GM21360 (cell line): ENCODE data around the gene PRKAR1B.
"Not testable (repeated sequence)": the region's sequence is repeated elsewhere in the genome, so short reads cannot be mapped to it uniquely, and the experiment has no call there.

Experiments
- ATAC-seq: cut with Tn5 transposase; IDR thresholded peaks from one replicate; pipeline ENCODE4 v1.9.1; 2021; ENCODE audit warnings: mild to moderate bottlenecking, moderate library complexity; ENCODE audit not compliant: unreplicated experiment

The PRKAR1B gene

DNA sequence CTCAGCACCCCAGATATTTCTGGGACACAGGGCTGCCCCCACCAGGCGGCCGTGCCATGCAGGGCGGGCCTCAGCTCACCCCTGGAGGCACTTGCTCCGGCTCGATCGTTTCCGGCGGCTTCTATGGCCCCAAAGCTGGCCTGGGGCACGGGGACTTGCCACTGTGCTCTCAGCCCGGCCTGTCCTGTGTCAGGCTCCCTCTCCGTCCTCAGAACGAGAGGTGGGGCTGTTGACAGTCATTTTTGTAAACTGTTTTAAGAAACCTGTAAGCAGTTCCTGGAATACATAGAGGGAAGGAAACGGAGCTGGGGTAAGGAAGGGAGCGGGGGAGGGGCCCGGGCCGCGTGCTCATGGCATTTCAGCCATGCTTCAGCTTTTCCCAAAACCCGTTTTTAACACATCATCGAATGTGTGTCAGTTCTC lies 30.7 kb upstream of the PRKAR1B start:
- no peak for ATAC-seq

DNA sequence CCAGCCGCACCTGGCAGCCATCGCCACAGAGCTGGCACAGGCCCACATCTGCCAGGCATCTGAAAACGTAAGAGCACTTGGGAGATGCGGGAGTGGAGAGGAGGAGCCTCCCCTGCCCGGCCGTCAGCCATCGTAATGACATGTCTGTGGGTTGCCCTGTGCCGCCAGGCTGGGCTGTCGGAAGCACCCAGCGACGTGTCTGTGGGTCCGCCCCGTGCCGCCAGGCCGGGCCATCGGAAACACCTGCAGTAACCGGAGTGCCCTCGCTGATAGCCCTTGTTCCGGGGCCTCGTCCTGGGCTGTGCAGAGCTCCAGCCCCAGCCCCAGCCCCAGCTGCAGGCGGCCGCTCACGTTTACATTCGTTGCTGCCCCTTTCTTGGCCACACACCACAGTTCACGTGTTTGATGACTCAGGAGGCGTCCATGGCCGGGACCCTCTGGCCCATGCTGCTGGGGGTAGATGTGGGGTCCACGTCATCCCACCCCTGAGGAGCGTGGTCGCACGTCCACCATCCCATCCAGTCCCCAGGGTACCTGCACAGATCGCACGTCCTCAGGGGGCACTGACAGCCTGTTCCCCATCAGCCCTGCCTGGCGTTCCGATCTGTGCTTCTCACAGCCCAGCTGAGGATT lies 30.0 kb upstream of the PRKAR1B start:
- no peak for ATAC-seq

DNA sequence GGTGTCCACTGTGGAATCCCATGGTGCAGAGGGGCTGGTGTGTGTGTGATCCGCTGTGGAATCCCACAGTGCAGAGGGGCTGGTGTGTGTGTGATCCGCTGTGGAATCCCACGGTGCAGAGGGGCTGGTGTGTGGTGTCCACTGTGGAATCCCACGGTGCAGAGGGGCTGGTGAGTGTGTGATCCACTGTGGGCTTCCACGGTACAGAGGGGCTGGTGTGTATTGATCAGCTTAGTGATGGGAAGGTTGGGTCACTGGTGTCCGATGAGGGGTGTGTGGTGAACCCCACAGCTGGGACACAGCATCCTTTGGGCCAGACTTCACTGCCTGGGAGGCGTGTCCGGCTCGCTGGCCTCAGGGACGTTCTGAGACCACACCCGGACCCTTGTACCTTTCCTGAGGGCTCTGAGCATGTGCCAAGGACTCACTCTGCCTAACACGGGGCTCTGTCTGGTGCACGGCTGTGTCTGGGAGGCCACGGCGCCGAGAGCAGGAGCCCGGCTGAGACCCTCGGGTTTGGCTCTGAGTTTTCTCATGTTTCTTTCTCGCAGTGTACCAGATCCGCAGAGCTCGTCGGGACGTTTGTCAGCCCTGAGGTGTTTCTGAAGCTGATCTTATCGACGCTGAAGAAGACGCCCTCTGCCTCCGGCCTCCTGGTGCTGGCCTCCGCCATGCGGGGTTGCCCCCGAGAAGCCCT lies 29.3 kb upstream of the PRKAR1B start:
- ATAC-seq: no peak

DNA sequence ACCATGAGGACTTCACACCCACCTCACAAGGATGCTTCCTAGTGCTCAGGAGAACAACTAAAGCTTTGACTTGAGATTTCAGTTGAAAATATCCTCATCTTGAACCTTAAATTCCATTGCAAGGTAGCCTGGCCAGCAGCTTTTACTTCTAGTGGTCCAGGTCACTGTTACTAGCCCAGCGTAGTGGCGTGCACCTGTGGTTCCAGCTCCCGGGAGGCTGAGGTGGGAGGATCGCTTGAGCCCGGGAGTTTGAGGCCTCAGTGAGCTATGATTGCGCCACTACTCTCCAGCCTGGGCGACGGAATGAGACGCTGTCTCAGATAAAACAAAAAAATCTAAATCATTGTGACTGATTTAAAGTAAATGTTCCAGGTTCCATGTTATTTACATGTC lies 28.3 kb upstream of the PRKAR1B start:
- no peak for ATAC-seq

DNA sequence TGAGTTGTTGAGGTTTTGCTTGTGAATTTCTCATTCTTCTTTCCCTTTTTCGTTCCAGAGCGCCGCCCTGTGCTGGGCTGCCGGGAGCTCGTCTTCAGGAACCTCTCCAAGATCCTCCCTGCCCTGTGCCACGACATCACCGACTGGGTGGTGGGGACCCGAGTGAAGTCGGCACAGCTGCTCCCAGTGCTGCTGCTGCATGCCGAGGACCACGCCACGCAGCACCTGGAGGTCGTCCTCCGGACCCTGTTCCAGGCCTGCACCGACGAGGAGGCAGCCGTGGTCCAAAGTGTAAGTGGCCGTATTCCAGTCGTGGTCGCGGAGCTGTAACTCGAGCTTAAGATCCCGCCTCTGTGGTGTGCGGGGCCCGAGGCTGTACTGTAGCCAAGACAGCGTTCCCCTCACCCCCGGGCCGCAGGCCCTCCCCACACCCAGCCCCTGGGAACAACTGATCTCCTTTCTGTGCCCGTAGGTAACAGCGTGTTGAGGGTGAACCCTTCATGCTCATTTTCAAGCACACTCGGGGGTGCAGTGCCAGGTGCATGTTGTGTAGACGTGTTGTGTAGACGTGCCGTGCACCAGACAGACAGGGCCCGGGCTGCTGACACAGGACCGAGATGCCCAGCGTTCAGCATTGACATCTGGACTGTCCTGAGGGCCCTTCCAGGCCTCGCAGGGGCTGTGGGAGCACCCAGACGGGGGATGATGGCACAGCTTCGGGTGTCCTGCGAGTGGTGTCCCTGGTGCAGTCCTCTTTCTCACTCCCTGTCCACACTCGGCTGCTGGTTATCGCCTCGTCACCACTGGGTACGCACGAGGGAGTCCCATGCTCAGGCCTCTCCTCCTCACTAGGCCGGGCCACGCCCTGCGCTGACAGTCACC lies 27.7 kb upstream of the PRKAR1B start:
- ATAC-seq: no peak

DNA sequence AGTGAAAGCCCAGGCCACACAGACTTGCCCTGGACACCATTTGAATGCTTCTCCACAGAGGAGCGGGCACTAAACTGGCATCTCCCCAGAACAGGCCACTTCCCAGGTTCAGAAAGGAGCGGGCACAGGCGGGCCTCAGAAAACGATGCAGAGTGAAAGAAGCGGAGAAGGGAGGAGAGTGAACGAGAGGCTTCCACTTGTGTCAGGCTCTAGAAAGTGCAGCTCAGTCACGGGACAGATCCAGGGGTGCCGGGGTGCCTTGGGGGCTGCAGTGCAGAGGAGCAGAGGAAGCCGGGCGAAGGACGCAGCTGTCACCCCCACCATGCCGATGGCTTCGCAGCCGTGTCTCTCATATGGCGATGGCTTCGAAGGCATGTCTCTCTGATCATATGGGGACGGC lies 26.1 kb upstream of the PRKAR1B start:
- no peak for ATAC-seq

DNA sequence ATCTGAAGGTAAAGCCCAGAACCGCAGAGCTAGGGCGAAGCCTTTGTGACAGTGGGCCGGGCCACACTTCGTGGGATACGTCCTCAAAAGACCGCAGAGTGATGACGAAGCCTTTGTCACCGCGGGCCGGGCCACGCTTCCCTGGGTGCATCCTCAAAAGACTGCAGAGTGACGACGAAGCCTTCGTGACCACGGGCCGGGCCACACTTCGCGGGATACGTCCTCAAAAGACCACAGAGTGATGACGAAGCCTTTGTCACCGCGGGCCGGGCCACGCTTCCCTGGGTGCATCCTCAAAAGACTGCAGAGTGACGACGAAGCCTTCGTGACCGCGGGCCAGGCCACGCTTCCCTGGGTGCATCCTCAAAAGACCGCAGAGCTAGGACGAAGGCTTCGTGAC lies 25.2 kb upstream of the PRKAR1B start:
- not testable (repeated sequence) for ATAC-seq

DNA sequence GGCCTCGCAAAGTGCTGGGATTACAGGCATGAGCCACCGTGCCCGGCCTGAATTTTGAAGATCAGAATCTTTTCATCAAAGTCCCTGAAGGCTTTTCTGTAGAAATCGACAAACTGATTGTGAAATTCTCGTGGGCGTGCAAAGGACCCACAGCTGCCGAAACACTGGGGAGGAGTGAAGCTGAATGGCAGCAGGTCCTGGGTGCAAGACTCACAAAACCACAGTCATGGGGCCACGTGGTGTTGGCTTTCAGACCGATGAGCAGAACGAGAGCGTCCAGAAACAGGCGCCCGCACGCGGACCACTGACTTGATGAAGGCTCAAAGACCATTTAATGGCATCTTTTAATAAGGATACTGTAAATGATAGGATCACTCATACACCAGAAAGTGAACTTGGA lies 24.7 kb upstream of the PRKAR1B start:
- ATAC-seq: no peak

DNA sequence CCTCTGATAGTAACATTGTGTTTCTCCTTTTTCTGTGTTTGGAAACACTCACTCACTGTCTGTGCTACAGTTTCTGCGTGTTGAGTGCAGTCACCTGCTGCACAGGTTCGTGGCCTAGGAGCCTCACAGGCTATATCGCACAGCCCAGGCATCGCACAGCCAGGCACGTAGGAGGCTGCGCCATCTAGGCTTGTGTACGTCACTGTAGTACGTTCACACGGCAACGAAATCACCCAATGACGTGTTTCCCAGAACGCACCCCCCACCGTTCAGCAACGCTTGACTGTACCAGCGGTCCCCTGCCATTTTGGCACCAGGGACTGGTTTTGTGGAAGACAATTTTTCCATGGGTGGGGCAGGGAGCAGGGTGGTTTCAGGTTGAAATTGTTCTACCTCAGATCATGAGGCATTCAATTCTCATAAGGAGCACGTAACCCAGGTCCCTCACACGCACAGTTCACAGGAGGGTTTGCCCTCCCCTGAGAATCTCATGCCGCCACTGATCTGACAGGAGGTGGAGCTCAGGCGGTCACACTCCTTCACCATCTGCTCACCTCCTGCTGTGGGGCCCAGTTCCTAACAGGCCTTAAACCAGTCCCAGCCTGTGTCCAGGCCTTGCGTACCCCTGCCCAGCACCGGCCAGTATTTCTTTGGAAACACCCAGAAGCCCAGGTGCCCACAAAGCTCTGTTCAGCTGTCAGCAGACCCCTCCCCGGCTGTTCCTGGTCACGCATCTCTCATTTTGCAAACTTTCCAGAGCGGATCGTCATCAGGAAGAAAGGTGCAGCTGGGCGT lies 23.2 kb upstream of the PRKAR1B start:
- ATAC-seq: no peak

DNA sequence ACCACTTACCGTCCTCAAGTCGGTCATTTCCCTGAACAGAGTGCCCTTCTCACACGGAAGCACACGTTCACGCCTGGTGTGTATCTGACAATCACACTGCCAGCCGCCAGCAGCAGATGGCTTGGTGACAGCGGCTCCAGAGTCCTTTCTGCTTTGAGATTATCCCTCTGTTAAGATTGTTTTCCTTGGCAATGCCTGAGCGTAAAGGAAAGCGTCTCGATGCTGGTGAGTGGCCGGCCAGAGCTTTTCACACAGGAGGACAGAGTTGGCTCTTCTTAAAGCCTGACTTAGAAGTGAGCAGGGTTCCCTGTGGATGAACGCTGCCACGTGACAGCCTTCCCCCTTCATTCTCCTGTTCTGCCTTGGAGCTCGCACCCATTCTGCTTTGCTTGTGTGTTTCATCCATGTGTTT lies 22.1 kb upstream of the PRKAR1B start:
- no peak for ATAC-seq

DNA sequence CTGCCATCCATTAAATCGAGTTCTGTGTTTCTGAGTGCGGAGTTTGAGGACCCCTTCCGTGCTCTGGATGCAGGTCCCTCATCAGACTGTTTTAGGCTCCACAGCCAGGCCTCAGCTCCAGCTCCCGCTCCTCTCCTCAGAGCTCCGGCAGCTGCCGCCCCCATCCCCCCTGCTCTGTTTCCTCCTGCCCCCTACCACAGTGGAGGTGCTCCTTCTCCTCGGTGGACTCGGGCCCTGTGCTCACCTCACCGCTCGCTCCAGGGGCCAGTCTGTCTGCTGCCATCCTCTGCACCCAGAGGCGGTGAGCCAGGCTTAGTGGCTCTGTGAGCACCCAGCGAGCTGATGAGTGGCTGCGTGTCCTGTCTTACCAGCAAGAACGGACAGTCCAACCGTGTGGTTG lies 21.4 kb upstream of the PRKAR1B start:
- ATAC-seq: no peak

DNA sequence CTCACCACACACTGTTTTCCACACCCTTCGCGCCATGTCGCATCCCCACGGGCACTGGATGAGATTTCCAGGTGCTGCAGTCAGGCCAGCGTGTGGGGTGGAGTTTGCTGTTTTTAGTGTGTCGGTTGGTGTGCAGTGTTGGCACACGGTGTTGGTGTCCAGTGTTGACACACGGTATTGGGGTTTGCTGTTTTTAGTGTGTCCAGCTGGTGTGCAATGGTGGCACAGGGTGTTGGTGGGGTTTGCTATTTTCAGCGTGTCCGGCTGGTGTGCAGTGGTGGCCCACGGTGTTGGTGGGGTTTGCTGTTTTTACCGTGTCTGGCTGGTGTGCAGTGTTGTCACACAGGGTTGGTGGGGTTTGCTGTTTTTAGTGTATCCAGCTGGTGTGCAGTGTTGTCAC lies 20.1 kb upstream of the PRKAR1B start:
- no peak for ATAC-seq

DNA sequence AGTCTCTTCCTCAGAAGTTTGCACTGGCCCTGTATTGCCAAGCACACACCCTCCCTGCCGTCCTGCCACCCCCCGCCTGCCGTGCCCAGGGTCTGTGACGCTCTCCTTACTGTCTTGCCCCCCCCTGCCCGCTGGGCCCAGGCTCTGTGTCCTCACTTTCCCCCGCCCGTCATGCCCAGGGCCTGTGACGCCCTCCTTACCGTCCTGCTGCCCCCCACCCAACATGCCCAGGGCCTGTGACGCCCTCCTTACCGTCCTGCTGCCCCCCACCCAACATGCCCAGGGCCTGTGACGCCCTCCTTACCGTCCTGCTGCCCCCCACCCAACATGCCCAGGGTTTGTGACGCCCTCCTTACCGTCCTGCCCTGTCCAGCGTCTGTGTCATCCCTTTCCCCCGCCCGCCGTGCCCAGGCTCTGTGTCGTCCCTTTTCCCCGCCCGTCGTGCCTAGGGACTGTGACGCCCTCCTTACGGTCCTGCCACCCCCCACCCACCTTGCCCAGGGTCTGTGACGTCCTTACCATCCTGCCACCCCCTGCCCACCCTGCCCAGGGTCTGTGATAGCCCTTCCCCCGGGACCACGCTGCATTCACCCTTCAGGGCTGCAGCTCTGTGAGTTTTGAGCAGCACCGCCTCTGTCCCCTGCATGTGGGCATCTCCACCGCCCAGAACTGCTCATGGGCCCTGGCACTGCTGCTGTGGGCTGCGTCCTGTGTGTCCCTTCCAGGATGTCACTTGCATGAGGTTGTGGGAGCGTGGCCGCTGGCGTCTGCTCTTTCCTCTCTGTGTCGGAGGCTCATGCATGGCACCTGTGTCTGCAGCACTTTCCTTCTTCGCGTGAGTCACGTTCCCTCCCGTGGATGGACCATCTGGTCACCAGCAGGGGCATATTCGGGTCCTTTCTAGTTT lies 19.3 kb upstream of the PRKAR1B start:
- no peak for ATAC-seq

DNA sequence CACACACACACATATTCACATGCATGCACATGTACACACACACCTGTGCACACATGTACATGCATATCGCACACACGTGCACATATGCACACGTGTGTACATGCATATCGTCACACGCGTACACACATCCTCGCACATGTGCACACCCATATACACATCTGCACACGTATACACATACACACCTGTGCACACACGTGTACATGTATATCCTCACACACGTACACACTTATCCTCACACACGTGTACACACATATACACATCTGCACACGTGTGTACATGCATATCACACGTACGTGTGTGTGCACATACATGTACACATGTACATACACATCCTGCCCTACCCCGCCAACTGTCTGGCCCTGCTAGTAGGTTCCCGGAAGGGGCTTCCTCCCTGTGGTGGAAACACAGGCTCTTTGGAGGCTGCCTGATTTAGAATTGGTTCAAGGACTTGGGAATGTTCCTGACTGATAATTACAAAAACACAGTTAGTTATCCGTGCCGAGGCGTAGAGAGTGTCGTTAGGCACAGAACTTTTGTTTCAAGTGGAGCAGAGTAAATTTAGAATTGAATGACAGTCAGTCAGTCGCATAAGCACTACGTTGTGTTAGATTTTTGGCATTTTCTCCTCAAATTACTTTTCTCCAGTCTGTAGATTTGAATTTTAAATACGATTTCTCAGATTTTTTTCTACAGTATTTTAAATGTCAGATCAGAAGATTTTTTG lies 18.5 kb upstream of the PRKAR1B start:
- no peak for ATAC-seq

DNA sequence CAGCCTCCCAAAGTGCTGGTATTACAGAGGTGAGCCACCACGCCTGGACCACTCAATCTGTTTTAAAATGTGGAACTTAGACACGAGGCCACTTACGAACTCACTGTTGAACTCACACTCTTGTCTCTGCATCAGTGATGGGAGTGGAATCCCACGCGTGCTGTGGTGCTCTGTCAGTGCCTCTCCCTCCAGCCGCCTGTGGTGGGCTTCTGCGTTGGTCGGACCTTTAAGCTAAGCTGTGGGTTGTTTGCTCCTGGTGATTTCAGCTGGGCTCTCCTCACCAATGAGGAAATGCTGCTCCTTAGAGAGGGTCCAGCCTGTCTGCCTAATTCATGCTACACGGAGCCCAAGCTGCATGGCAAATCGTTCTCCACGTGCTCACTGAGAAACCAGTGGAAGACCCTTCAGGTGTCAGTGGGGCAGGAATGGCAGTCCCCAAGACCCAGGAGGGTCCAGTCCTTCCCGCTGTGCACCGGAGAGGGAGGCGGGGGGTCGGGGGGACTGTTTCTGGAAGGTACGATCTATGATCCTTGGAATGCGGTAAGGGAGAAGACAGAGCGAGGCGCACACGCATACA lies 17.9 kb upstream of the PRKAR1B start:
- ATAC-seq: no peak

DNA sequence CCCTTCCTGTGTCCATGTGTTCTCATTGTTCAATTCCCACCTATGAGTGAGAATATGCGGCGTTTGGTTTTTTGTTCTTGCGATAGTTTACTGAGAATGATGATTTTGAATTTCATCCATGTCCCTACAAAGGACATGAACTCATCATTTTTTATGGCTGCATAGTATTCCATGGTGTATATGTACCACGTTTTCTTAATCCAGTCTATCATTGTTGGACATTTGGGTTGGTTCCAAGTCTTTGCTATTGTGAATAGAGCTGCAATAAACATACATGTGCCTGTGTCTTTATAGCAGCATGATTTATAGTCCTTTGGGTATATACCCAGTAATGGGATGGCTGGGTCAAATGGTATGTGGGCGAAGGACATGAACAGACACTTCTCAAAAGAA lies 17.0 kb upstream of the PRKAR1B start:
- not testable (repeated sequence) for ATAC-seq

DNA sequence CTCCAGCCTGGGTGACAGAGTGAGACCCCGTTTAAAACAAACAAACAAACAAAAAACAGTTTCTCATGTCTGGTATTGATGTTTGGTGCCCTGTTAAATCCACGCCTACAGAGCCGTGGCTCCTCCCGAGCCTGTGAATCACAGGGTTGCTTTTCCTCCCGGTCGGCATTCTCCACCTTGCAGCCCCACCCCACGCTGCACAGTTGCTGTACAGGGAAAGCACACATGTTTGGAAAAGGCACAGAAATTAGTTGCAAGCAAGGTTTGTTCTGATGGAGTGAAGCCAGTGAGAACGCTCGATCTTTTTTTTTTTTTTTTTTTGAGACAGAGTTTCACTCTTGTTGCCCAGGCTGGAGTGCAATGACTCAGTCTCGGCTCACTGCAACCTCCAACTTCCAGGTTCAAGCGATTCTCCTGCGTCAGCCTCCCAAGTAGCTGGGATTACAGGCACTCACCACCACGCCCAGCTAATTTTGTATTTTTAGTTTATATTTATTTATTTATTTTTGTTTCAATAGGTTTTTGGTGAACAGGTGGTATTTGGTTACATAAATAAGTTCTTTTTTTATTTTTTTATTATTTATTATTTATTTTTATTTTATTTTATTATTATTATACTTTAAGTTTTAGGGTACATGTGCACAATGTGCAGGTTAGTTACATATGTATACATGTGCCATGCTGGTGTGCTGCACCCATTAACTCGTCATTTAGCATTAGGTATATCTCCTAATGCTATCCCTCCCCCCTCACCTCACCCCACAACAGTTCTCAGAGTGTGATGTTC lies 16.5 kb upstream of the PRKAR1B start:
- not testable (repeated sequence) for ATAC-seq

DNA sequence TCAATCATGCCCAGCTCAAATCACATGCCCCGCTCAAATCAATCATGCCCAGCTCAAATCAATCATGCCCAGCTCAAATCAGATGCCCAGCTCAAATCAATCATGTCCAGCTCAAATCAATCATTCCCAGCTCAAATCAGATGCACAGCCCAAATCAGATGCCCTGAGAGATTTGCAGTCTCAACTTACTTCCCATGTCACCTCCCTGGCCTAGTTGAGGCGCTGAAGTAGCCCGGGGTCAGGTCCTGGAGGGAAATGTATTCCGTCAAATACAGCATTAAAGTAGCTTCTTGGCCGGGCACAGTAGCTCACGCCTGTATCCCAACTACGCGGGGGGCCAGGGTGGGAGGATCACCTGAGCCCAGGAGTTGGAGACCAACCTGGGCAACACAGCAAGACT lies 15.7 kb upstream of the PRKAR1B start:
- ATAC-seq: no peak
